ENCODE data around the gene FBXO42.
"Not testable (repeated sequence)": the region's sequence is repeated elsewhere in the genome, so short reads cannot be mapped to it uniquely, and the experiment has no call there.

Gene FBXO42

DNA sequence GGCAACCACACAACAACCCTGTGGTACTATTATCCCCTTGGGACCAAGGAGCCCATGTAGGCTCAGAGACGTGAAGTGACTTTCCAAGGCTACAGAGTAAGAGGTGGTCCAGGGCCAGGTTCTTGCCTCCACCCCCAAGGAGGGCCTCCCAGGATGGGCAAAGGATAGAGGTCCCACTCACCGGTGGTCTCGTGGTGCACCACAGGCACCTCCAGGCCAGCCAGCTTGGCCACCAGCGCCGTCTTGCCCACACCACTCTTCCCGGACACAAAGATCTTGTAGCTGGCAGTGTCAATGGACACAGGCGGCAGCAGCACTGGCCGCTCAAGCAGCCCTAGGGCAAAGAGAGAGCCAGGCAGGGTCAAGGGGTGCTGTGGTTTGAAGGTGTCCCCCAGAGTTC lies 118.8 kb downstream of the FBXO42 start:
- H3K36me3 Mint-ChIP-seq (ENCODE audit: insufficient read depth): peaks cover 26% of the 10 kb centered on the region
- ATAC-seq (replicated peaks) (no peak), DNase-seq (no peak)
- no peak overlapping the region for H3K4me3 Mint-ChIP-seq
- no peaks in the 10 kb centered on the region for H3K9me3 Mint-ChIP-seq
- H3K4me1 Mint-ChIP-seq (ENCODE audit: low read depth in 2 of 2): peaks cover 17% of the 10 kb centered on the region in 2 donors
- peaks cover 0 to 9% of the 10 kb centered on the region in 2 donors for H3K27me3 Mint-ChIP-seq
- no peak overlapping the region for H3K27ac Mint-ChIP-seq

DNA sequence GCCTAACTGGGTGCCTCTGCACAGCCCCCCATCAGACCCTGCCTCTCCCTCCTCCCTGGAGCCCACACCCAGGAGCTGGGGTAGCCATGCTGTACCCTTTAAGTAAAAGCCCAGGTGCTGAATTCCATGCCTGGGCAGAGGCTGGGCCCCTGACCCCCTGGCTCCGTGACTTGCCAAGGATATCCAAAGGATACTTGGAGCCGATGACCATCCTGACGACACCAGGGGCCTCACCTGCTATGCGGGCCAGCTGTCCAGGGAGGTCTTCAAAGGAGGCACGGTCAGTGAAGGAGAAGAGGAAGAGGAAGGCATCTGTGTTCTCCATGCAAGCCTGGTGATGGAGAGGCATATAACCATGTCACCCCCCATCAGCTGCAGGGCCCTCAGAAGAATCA lies 120.0 kb downstream of the FBXO42 start:
- peaks cover 0 to 21% of the 10 kb centered on the region in 2 donors for H3K27me3 Mint-ChIP-seq
- no peak overlapping the region for H3K27ac Mint-ChIP-seq
- H3K36me3 Mint-ChIP-seq (ENCODE audit: insufficient read depth): peaks cover 21% of the 10 kb centered on the region
- H3K4me1 Mint-ChIP-seq (ENCODE audit: low read depth in 2 of 2): peaks cover 15 to 16% of the 10 kb centered on the region in 2 donors
- no peaks in the 10 kb centered on the region for H3K9me3 Mint-ChIP-seq
- no peak overlapping the region for H3K4me3 Mint-ChIP-seq
- ATAC-seq (replicated peaks) (no peak), DNase-seq (no peak)

DNA sequence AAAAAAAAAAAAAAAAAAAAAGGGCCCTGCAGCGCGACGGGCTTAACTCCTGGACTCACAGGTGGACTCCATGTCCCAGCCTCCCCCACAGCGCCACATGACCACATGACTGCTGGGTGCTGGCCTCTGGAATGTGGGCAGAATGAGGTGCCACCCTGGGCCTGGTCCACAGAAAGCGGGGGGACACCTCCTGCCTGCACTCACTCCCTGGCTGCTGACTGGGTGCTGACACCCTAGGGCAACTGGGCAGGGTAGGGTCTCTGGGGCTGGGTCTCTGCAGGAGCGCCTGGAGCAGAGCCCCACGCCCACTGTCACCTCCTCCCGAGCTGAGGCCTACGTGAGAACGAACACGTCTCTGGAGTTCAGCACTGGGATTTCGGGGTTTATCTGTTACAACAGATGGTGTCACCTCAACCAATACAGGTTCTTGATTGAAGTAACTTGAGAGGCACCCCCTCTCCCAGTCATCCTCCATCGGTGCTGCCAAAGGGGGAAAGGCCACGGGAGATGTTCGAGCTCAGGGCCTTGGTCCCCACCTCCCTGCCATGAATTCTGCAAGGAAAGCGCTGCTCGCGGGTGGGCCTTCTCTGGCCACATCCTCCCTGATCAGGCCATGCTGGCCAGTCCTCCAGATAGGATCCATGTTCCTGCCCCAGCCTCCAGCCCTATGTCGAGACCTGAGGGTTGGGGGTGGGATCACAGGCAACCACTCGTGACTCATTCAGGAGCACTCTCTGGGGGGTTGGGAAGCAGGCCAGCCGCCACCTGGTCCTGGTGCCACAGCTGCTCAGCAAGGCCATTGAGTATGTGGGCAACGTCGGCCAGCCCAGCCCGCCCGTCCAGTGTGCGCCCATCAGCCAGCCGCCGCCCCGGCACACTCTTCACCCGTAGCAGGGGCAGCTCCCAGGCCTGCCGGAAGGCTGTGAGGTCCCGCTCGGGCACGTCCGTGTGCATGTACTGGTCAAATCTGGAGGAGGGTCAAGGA lies 120.7 kb downstream of the FBXO42 start:
- ATAC-seq (replicated peaks) (no peak), DNase-seq (no peak)
- Mint-ChIP-seq H3K4me1 (ENCODE audit: low read depth in 2 of 2) (peaks cover 10 to 12% of the 10 kb centered on the region in 2 donors), H3K27me3 (peaks cover 0 to 25% of the 10 kb centered on the region in 2 donors), H3K9me3 (no peaks in the 10 kb centered on the region), H3K27ac (no peak overlapping the region), H3K36me3 (ENCODE audit: insufficient read depth) (peaks cover 14% of the 10 kb centered on the region), H3K4me3 (no peak overlapping the region)

DNA sequence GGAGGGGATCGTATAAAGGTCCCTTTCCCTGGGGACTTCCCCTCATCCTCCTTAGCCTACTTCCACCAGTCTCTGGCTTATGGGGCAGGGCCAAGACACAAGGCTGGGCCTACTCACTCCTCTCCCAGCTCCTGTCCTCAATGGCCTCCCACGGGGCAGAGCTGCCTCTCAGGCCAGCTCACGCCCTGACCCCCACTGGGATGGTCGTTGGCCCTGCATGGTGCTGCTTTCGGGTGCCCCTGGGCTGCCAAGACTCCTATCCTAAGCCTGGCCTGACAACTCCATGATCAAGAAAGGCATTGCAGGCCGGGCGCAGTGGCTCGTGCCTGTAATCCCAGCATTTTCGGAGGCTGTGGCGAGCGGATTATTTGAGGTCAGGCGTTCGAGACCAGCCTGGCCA lies 121.5 kb downstream of the FBXO42 start:
- H3K36me3 Mint-ChIP-seq (ENCODE audit: insufficient read depth): peaks cover 7% of the 10 kb centered on the region
- H3K4me1 Mint-ChIP-seq (ENCODE audit: low read depth in 2 of 2): peaks cover 3 to 6% of the 10 kb centered on the region in 2 donors
- H3K27me3 Mint-ChIP-seq: peaks cover 0 to 34% of the 10 kb centered on the region in 2 donors
- no peak for ATAC-seq (replicated peaks)
- DNase-seq: no peak
- no peak overlapping the region for H3K4me3 Mint-ChIP-seq
- no peak overlapping the region for H3K27ac Mint-ChIP-seq
- H3K9me3 Mint-ChIP-seq: no peaks in the 10 kb centered on the region

DNA sequence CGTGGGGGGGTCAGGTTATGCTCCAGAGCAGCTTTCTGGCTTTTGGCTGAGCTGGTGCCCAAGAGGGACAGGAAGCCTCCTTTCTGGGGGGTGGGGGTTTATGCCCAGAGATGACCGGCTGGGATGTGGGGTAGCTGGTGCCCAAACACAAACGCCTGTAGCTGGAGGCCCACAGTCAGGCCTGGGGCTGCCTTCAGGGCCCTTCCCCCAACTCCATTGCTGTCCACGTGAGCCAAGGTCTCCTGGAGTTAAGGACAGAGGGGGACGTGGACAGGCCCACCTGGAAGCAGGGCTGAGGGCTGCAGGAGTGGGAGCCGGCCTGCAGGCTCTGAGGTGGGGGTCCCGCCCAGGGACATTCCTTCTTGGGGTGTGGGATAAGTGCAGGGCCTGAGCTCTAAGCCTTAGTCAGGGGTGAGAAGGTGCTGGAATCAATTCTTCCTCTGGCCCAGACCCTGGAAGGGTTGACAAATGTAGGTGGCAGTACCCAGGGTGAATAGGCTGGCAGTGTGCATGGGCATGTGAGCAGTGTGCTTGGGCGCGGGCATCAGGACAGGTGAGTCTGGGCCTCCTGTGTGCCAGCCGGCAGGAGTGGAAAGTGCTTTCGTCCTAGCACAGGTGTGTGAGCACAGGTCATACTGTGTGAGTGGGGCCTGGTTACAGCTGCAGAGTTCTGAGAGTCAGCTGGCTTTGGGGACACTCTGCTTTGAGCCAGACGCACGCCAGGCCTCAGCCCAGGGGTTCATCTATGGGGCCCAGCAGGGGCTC lies 122.1 kb downstream of the FBXO42 start:
- Mint-ChIP-seq H3K4me3 (no peak overlapping the region), H3K36me3 (ENCODE audit: insufficient read depth) (peaks cover 7% of the 10 kb centered on the region), H3K4me1 (ENCODE audit: low read depth in 2 of 2) (peaks cover 2 to 3% of the 10 kb centered on the region in 2 donors), H3K27me3 (peaks cover 0 to 35% of the 10 kb centered on the region in 2 donors), H3K27ac (no peak overlapping the region), H3K9me3 (no peaks in the 10 kb centered on the region)
- DNase-seq: no peak
- ATAC-seq (replicated peaks): no peak

DNA sequence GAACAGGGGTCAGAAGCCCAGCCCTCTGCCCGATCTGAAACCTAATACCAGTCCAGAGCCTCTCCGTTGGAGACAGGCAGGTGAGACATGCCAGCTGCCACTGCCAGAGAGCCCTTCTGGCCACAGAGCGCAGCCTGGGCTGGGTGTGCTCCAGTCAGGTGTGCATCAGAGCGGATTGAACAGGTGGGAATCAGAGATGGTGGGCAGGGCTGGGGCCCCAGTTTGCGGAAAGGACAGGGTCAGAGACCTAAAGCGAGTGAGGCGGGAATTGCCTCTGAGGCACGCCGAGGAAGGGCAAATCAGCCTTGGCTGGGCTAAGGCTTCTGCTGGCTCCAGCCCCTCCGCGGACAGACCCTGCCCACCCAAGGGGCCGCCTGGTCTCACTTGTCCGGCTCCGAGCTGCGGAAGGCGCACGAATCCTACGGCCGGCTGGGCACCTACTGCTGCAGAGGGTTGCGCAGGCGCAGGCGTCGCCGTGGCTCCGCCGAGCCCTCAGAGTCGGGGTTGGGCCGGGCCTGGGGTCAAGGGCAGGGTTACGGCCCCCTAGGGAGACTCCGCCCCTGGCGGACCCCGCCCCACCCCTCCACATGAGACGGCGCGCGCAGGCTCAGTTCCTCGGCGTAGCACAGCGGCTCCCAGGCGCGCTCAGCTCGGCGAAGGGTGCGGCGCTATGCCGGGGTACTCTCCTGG lies 125.6 kb downstream of the FBXO42 start:
- no peak for ATAC-seq (replicated peaks)
- H3K27ac Mint-ChIP-seq: no peak overlapping the region
- peaks cover 0 to 47% of the 10 kb centered on the region in 2 donors for H3K27me3 Mint-ChIP-seq
- no peak overlapping the region for H3K4me3 Mint-ChIP-seq
- no peaks in the 10 kb centered on the region for H3K9me3 Mint-ChIP-seq
- no peak for DNase-seq
- peaks cover 0 to 3% of the 10 kb centered on the region in 2 donors for H3K4me1 Mint-ChIP-seq (ENCODE audit: low read depth in 2 of 2)
- peaks cover 7% of the 10 kb centered on the region for H3K36me3 Mint-ChIP-seq (ENCODE audit: insufficient read depth)

DNA sequence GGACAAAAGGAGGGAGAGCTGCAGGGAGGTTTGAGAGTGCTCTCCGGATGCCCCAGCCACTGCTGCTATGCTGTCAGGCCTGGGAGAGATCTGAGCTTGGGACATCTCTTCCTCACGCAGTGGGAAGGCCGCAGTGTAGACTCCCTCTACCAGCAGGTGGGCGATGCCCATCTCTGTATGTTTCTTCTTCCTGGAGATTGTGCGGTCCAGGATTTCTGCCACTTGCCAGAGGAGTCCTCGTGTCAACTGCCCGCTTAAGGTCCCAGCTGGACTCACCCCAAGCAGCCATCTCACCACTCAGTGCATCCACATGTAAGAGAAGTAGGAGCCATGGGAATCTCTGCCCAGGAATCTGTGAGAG lies 126.2 kb downstream of the FBXO42 start:
- ATAC-seq (replicated peaks): no peak
- Mint-ChIP-seq H3K4me1 (ENCODE audit: low read depth in 2 of 2) (peaks cover 0 to 3% of the 10 kb centered on the region in 2 donors), H3K36me3 (ENCODE audit: insufficient read depth) (peaks cover 7% of the 10 kb centered on the region), H3K27me3 (peaks cover 0 to 47% of the 10 kb centered on the region in 2 donors), H3K27ac (no peak overlapping the region), H3K9me3 (no peaks in the 10 kb centered on the region), H3K4me3 (no peak overlapping the region)
- DNase-seq: no peak

DNA sequence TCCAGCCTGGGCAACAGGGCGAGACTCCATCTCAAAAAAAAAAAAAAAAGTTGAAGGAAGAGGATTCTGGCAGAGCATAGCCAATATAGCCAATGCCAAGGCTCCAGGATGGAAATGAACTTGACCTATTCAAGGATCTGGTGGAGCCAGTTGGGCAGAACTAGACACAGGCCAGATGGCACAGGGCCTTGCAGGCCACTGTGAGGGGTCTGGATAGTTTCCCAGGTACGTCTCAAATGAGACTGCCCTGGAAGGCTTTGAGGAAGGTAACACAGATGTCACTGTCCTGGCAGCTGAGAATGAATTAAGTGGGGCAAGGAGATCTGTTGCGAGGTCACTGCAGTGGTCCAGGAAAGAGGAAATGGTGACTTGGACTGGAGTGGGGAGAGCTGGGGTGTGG lies 127.8 kb downstream of the FBXO42 start:
- Mint-ChIP-seq H3K4me1 (ENCODE audit: low read depth in 2 of 2) (peaks cover 5 to 9% of the 10 kb centered on the region in 2 donors), H3K27me3 (peaks cover 0 to 47% of the 10 kb centered on the region in 2 donors), H3K4me3 (no peak overlapping the region), H3K27ac (no peak overlapping the region), H3K36me3 (ENCODE audit: insufficient read depth) (peaks cover 7% of the 10 kb centered on the region), H3K9me3 (no peaks in the 10 kb centered on the region)
- DNase-seq: no peak
- no peak for ATAC-seq (replicated peaks)

DNA sequence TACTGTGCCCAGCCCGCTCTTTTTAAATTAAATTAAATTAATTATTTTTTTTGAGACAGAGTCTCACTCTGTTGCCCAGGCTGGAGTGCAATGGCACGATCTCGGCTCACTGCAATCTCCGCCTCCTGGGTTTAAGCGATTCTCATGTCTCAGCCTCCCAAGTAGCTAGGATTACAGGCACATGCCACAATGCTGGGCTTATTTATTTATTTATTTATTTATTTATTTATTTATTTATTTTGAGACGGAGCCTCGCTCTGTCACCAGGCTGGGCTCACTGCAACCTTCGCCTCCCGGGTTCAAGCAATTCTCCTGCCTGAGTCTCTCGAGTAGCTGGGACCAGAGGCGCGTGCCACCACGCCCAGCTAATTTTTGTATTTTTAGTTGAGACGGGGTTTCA lies 129.6 kb downstream of the FBXO42 start:
- H3K4me3 Mint-ChIP-seq; H3K9me3 Mint-ChIP-seq; H3K27ac Mint-ChIP-seq; H3K4me1 Mint-ChIP-seq (ENCODE audit: low read depth in 2 of 2); DNase-seq; ATAC-seq (replicated peaks): not testable (repeated sequence)
- Mint-ChIP-seq H3K36me3 (ENCODE audit: insufficient read depth) (peaks cover 13% of the 10 kb centered on the region), H3K27me3 (peaks cover 0 to 31% of the 10 kb centered on the region in 2 donors)

DNA sequence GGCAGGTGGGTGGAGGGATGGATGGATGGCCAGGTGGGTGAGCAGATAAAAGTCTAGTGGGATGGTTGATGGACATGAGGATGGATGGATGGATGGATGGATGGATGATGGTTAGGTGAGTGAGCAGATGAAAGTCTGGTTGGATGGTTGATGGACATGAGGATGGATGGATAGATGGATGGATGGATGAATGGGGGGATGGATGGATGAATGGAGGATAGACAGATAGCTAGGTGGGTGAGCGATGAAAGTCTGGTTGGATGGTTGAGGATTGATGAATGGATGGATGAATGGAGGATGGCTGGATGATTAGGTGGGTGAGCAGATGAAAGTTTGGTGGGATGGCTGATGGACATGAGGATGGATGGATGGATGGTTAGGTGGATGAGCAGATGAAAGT lies 130.8 kb downstream of the FBXO42 start:
- H3K9me3 Mint-ChIP-seq: no peaks in the 10 kb centered on the region
- no peak for DNase-seq
- no peak for ATAC-seq (replicated peaks)
- H3K36me3 Mint-ChIP-seq (ENCODE audit: insufficient read depth): peaks cover 11% of the 10 kb centered on the region
- H3K4me3 Mint-ChIP-seq: no peak overlapping the region
- no peak overlapping the region for H3K27ac Mint-ChIP-seq
- H3K27me3 Mint-ChIP-seq: peaks cover 0 to 21% of the 10 kb centered on the region in 2 donors
- H3K4me1 Mint-ChIP-seq (ENCODE audit: low read depth in 2 of 2): peaks cover 10 to 11% of the 10 kb centered on the region in 2 donors

DNA sequence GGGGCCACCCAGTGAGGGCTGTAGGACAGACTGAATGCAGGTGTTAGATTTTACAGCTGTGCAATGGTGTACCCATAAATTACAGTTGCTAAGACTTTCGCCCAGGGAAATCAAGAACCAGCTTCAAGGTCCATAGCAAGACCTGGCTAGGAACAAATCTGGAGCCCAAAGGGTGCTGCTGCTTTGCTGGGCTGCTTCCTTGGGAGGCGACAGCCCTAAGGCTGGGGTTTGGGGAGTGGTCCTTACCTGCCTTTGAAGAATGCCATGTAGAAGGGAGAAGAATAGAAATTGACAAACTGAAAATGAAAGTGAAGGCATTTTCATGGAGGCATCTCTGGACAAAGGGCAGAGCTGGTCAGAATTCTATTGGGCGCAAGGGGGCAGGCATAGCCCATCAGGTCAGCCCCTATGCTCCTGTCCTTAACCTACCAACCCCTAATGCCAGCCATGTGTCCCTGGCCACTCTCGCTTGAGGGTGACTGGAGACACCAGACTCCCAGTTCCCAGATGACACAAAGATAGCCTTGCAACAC lies 132.2 kb downstream of the FBXO42 start:
- Mint-ChIP-seq H3K4me3 (no peak overlapping the region), H3K9me3 (no peaks in the 10 kb centered on the region), H3K36me3 (ENCODE audit: insufficient read depth) (peaks cover 14% of the 10 kb centered on the region), H3K27me3 (peaks cover 0 to 12% of the 10 kb centered on the region in 2 donors), H3K27ac (peak overlapping the region; percentile 70 to 81), H3K4me1 (ENCODE audit: low read depth in 2 of 2) (peaks cover 19 to 20% of the 10 kb centered on the region in 2 donors)
- ATAC-seq (replicated peaks): no peak
- no peak for DNase-seq

DNA sequence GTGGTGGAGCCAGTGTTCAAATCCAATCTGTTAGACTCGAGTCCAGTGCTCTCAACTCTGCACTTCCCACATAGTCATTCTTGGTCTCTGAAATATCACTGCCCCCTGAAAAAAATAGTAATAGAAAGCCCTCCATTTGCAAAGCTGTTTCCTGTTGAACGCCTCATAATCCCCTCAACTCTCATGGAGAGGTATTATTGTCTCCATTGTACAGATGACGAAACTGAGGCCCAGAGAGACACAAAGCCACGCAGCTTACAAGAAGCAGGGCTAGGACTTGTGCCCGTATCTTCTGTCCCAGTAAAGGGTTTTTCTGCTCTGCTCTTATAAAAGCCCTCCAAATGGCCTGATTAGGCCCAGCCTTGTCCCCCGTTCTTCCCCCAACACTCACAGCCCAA lies 133.6 kb downstream of the FBXO42 start:
- Mint-ChIP-seq H3K36me3 (ENCODE audit: insufficient read depth) (peaks cover 10% of the 10 kb centered on the region), H3K4me1 (ENCODE audit: low read depth in 2 of 2) (peaks cover 19 to 20% of the 10 kb centered on the region in 2 donors), H3K9me3 (no peaks in the 10 kb centered on the region), H3K27ac (peak overlapping the region in 1 of 2 donors; percentile 81), H3K27me3 (no peaks in the 10 kb centered on the region), H3K4me3 (peak overlapping the region in 1 of 2 donors; percentile 82)
- DNase-seq (no peak), ATAC-seq (replicated peaks) (no peak)
